Keratinocyte (primary cell): ENCODE measurements around the gene VEGFA.

Source experiments
- EZH2 ChIP-seq: IDR thresholded peaks from one replicate; pipeline ENCODE4 v1.6.1; 2012; ENCODE audit warnings: inconsistent platforms, mild to moderate bottlenecking, low read length, moderate library complexity
- TF ChIP-seq, protein P1 (sequence below), 3 experiments: IDR thresholded peaks in 1 of 3; conservative IDR thresholded peaks in 1 of 3; optimal IDR thresholded peaks in 1 of 3; 2 replicates in 2 of 3; 3 replicates in 1 of 3; pipeline versions ENCODE3 to v1.5.1; 2011; ENCODE audit warnings: low read length in 3 of 3, mild to moderate bottlenecking in 3 of 3, moderate library complexity in 2 of 3, control low read depth in 1 of 3, inconsistent platforms in 1 of 3; ENCODE audit not compliant: insufficient read depth in 2 of 3; ENCODE audit errors: extremely low read depth in 1 of 3

DNA sequence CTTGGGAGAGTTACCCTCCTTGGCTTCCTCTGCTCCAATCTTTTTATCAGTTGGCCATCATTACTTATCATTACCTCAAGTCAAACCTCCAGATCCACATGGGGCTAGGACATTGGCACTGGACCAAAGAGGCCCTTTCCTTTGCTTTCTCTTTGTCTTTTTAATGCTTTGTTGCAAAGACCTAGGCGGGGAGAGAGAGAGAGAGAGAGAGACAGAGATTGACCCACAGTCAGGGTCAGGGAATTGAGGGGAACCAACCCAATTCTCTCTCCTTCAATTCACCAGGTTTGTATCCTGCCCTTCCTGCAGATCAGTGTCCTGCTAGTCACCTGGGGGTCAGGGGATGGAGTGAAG lies 3.5 kb upstream of the VEGFA start:
- TF ChIP-seq, protein P1, sequence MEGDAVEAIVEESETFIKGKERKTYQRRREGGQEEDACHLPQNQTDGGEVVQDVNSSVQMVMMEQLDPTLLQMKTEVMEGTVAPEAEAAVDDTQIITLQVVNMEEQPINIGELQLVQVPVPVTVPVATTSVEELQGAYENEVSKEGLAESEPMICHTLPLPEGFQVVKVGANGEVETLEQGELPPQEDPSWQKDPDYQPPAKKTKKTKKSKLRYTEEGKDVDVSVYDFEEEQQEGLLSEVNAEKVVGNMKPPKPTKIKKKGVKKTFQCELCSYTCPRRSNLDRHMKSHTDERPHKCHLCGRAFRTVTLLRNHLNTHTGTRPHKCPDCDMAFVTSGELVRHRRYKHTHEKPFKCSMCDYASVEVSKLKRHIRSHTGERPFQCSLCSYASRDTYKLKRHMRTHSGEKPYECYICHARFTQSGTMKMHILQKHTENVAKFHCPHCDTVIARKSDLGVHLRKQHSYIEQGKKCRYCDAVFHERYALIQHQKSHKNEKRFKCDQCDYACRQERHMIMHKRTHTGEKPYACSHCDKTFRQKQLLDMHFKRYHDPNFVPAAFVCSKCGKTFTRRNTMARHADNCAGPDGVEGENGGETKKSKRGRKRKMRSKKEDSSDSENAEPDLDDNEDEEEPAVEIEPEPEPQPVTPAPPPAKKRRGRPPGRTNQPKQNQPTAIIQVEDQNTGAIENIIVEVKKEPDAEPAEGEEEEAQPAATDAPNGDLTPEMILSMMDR (optimal IDR thresholded peaks at IDR 0.05 in 1 of 3, IDR thresholded peaks at IDR 0.05 in 1 of 3, conservative IDR thresholded peaks at IDR 0.05 in 1 of 3; ENCODE audit: extremely low read depth in 1 of 3, insufficient read depth in 2 of 3, low read length in 3 of 3), result no peak
- TF ChIP-seq EZH2, result no peak
